ENCODE data around the gene SPG11. TPM values are rescaled to one million over a fixed set of nuclear protein-coding genes. Genes with fewer than 3 reads are reported as not detected.

Gene SPG11
- total and polyA plus RNA-seq, 8 donors: 12.1 to 240 (median 104) TPM

DNA sequence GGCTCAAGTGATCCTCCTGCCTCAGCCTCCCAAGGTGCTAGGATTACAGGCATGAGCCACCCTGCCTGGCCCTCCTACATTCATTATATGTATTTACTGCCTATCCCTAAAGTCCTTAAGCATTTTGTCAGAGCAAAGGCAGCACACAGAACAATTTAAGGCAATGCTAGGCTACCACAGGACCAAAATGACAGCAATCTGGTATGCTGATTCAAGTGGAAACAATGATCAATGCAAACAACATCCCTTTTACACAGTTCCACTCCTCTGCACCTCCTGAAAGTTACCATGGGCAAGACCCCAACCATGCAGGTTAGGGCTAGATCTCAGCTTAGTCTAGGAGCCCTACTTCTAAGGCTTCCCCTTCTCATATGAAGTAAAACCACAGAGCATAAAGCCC, 40.3 kb downstream of the SPG11 start:
- H3K27me3 ChIP-seq: no peaks in the 10 kb centered on the region
- peaks cover 65 to 100% (median 100%) of the 10 kb centered on the region in 4 donors for H3K36me3 ChIP-seq
- H3K27ac ChIP-seq: no peak overlapping the region

DNA sequence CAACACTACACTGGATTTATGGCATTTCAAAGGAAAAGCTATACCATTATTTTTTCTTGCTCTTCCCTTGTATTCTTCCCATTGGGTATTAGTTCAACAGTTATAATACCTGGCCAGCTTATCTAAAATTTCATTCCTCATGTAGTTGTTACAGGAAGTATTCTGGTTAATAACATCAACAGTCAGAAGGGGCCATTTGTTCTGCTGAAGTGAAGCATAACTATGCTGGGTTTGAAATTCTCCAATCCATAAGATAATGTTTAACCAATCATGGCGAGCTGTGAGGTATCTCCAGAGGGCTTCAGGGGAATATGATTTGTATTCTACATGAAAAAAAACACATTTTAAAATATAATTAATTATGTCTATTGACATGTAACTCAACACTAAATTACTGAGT, 43.4 kb downstream of the SPG11 start:
- Histone ChIP-seq H3K36me3 (peaks cover 49 to 99% (median 95%) of the 10 kb centered on the region in 4 donors), H3K4me3 (no peak overlapping the region), H3K27ac (no peak overlapping the region), H3K27me3 (no peaks in the 10 kb centered on the region), H3K4me1 (no peaks in the 10 kb centered on the region), H3K9me3 (no peaks in the 10 kb centered on the region)
- DNase-seq: no peak
- TF ChIP-seq POLR2A (IDR thresholded peaks at IDR 0.05): no peak
- TF ChIP-seq, protein P1, sequence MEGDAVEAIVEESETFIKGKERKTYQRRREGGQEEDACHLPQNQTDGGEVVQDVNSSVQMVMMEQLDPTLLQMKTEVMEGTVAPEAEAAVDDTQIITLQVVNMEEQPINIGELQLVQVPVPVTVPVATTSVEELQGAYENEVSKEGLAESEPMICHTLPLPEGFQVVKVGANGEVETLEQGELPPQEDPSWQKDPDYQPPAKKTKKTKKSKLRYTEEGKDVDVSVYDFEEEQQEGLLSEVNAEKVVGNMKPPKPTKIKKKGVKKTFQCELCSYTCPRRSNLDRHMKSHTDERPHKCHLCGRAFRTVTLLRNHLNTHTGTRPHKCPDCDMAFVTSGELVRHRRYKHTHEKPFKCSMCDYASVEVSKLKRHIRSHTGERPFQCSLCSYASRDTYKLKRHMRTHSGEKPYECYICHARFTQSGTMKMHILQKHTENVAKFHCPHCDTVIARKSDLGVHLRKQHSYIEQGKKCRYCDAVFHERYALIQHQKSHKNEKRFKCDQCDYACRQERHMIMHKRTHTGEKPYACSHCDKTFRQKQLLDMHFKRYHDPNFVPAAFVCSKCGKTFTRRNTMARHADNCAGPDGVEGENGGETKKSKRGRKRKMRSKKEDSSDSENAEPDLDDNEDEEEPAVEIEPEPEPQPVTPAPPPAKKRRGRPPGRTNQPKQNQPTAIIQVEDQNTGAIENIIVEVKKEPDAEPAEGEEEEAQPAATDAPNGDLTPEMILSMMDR (IDR thresholded peaks at IDR 0.05): no peak
- no peak for TF ChIP-seq POLR2AphosphoS5 (IDR thresholded peaks at IDR 0.05)
- TF ChIP-seq EP300 (IDR thresholded peaks at IDR 0.05): no peak
- WGBS, 5 donors: 81 to 100% (median 97%) methylated on average over 1 of the region's 1 CpG
- intact Hi-C loops (cut with DNase I; ENCODE audit: low total_unique reads): no loop called here

More for the DNA sequence above, 40.3 kb downstream of the SPG11 start:
- DNase-seq: no peak
- H3K4me3 ChIP-seq: no peak overlapping the region
- TF ChIP-seq POLR2A (IDR thresholded peaks at IDR 0.05) (no peak), POLR2AphosphoS5 (IDR thresholded peaks at IDR 0.05) (no peak), EP300 (IDR thresholded peaks at IDR 0.05) (no peak)
- TF ChIP-seq, protein P1 (IDR thresholded peaks at IDR 0.05): no peak
- intact Hi-C loops (cut with DNase I; ENCODE audit: low total_unique reads): no loop called here
- H3K4me1 ChIP-seq: no peaks in the 10 kb centered on the region
- no peaks in the 10 kb centered on the region for H3K9me3 ChIP-seq

- DNase-seq: no peak
- intact Hi-C loops (cut with DNase I; ENCODE audit: low total_unique reads): no loop called here
- Histone ChIP-seq H3K27ac (no peak overlapping the region), H3K27me3 (no peaks in the 10 kb centered on the region), H3K4me1 (no peaks in the 10 kb centered on the region), H3K36me3 (peaks cover 54 to 99% (median 95%) of the 10 kb centered on the region in 4 donors), H3K9me3 (no peaks in the 10 kb centered on the region), H3K4me3 (no peak overlapping the region)
- WGBS, 5 donors: 96 to 100% (median 97%) methylated on average over 2 of the region's 2 CpGs
- TF ChIP-seq EP300 (IDR thresholded peaks at IDR 0.05) (no peak), POLR2AphosphoS5 (IDR thresholded peaks at IDR 0.05) (no peak), POLR2A (IDR thresholded peaks at IDR 0.05) (no peak)
- TF ChIP-seq, protein P1 (IDR thresholded peaks at IDR 0.05): no peak
These were observed 46.5 kb downstream of the SPG11 start for GRCh38 chr15:44616974-44617373.

DNA sequence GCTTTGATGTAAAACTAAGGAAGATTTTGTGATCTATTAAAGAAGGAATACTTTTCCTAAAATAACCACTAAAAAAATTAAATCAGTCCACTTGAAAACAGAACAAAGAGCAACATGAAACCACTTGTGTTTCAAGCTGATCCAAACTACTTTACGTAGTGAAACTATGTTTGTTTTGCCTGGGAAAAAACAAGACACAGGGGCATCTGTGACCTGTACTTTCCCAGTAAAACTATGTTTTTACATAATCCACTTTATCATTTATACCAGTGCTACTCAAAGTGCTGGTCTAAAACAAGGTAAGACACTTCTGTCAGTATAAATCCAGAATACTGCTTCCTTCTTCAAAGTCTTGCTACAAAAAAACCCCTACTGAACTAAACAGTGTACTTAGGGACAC, 56.7 kb downstream of the SPG11 start:
- intact Hi-C loops (cut with DNase I; ENCODE audit: low total_unique reads): loop anchor here (10.0 kb wide), 1 partner anchor 48 kb away; no protein-coding TSS in a partner anchor
- no peak for DNase-seq
- Histone ChIP-seq H3K27ac (no peak overlapping the region), H3K4me3 (no peak overlapping the region), H3K9me3 (no peaks in the 10 kb centered on the region), H3K36me3 (peaks cover 48 to 100% (median 97%) of the 10 kb centered on the region in 4 donors), H3K4me1 (no peaks in the 10 kb centered on the region), H3K27me3 (no peaks in the 10 kb centered on the region)
- 67 to 88% (median 82%) methylated on average over 1 of the region's 1 CpG for WGBS, 5 donors
- no peak for TF ChIP-seq POLR2AphosphoS5 (IDR thresholded peaks at IDR 0.05)
- TF ChIP-seq EP300 (IDR thresholded peaks at IDR 0.05): no peak
- TF ChIP-seq, protein P1 (IDR thresholded peaks at IDR 0.05): no peak
- TF ChIP-seq POLR2A (IDR thresholded peaks at IDR 0.05): no peak
